ENCODE measurements around the gene HSPB6.

DNA sequence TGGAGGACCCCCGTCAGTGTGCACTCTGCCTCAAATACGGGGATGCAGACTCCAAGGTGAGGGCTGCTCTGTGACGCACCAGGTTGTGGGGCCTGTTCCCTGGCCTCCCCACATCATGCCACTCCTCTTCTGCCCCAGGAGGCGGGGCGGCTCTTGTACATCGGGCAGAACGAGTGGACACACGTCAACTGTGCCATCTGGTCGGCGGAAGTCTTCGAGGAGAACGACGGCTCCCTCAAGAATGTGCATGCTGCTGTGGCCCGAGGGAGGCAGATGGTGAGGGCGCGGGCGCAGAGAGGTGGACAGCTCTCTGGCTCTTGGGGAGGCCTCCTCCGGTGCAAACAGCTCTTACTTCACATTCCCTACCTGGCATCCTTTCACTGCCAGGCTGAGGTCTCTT lies 27.8 kb downstream of the HSPB6 start:
- TF ChIP-seq CTCF (IDR thresholded peaks at IDR 0.05) (no peak), SIN3A (IDR thresholded peaks at IDR 0.05; ENCODE audit: borderline replicate concordance, insufficient read depth, low read depth, low read length) (no peak)
